Measurements from ENCODE around the gene AFAP1L1.
"Not testable (repeated sequence)": the region's sequence is repeated elsewhere in the genome, so short reads cannot be mapped to it uniquely, and the experiment has no call there.

AFAP1L1 gene

DNA sequence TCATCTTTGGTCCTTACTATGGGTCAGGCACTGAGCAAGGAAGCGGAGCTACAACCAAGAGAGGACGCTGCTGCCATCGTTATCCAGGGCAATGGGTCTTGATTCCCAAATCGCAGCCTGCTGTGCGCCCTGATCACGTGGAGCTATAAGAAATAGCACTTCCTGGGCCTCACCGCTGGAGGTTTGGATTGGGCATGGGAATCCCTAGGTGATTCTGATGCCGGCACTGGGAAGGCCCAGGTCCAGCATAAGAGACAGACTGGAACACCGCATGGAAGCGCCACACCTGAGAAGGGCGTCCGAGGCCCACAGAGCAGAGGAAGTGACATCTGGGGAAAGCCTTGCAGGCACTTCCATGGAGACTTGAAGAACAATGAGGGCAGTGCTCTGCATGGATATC is 104.4 kb downstream of the AFAP1L1 start:
- DNase-seq, result no peak

DNA sequence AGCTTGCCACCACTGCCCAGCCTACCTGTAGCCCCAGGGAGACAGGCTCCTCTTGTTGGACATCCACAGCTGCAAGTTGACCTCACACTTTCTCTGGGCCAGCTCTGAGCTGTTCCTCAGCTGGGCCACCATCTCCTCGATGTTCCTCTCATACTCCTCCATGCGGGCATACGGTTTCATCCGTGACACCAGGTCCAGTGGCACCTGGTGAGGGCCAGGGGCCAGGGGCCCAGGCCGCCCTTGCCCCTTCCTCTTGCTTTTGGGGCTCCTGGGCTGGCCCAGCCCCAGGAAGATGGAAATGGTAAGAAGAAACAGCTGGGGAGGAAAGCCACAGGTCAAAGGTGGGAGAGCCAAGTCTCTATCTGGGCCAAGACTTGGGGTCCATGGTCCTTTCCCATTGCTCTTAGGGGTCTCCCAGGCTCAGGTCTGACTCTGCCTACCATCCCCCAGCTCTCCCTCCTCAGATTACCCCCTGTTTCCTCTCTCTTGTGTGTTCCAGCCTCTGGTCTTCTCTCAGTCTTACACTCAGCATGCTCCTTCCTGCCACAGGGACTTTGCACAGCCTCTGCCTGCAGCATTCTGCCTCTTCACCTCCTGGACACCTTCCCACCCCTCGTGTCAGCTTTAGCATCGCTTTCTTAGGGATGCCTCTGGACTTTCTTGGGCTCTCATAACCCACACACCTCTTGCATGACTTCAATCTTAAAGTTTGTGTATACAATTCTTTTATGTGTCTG is 105.2 kb downstream of the AFAP1L1 start:
- no peak for DNase-seq

DNA sequence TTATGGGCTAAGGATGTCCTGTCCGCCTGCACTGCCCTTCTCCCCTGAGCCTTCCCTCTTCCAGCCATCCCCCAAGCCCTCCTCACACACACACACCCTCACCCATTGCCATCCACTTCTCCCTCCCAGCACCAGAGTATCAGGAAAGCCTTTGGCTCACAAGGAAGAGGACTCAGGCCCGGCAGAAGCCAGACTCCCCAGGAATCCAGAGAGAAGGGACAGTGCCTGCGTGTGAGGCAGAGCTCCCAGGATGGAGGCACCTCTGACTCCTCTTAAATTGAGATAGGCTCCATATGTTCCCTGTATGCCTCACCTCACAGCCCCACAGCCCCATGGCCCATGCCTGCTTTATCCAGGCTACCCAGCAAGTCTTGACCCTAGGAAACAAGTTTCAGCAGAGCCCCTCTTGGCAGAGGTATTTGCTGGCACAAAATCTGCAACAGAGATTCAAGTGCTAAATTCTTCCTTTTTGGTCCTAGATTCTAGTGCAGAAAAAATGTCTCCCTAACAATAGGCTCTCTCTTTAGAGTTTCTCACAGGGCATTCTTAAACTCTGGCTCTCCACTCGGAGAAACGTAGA is 106.7 kb downstream of the AFAP1L1 start:
- no peak for DNase-seq

DNA sequence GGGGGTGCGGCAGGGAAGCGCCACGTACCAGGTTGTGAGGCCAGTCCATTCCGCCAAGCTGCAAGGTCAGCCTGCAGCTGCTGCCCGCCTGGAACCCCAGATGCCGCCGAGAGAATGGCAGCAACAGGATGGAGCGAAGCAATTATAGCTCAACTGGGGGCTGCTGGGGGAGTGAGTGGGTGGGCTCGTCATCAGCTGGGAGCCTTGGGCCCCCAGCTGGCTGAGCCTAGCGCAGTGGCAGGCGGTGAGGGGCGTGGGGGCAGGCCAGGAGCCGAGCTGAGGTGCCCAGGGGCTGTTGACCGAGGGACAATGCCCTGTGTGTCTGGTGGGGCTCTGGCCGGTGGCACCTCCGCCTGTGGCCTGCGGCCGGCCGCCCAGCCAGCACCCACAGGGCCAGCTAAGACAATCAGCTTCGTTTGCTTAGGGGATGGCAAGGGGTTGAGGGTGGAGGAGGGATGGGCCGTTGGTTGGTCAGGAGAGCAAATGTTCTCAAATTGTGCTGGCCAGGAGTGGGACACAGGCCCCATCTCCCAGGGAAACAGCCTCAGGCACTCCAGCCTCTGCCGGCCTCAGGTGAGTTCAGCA is 107.6 kb downstream of the AFAP1L1 start, which contains the start of gene IL17B:
IL17B (minus strand) TSS at position 116 of the 585 bp plus-strand sequence; CDS start at position 49, 67 bp downstream.
- DNase-seq, result no peak

DNA sequence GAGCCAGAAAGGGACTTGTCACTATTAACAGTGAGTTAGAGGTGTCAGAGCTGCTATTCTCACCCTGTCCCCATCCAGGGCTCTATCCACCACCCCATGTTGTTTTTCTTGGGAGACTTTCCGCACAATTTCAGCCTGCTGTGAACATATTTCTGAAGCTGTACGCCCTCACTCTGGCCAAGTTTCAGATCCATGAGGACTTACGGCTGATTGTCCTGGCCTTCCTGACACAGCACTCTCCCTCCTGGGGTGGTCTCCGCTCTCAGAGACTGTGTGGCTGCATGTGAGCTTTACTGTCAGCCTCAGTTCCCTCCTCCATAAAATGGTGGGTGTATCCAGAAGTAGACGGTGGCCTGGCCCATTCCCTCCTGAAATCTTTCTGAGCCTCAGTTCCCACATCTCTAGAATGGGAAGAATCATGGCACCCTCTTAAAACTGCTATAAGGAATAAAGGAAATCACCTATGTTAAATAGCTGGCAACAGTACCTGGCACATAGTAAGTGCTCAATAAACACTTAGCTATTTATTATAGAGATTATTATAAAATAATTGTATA is 108.2 kb downstream of the AFAP1L1 start:
- DNase-seq, result no peak

DNA sequence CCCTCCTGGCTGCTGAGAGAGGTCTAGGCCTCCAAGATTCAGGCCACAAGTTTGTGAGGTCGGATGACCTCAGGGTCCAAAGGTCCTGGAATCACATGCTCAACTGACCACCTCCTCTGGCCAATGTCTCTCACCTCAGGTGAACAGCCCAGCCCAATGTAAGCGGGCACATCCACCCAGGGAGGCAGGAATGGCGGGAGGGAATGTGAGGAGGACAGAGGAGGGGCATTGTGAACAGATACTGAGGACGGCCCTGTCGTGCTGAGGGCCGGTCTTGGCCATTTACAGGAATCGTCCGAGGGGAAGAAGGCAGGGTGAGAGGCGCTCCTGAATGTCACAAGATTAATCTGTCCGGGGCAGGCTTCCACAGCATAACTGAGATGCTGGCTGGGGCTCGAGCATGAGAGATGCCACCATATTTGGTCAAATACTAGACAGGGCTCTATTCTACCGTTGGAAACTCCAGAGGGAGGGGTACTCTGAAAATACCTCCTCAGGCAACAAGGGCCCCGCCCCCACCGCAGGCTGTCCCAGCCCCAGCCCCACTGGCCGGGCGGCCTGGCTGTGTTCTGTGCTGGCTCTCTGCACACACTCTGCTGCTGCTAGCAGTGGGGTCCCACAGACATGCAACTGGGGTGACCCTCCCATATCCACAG is 108.9 kb downstream of the AFAP1L1 start:
- no peak for DNase-seq

DNA sequence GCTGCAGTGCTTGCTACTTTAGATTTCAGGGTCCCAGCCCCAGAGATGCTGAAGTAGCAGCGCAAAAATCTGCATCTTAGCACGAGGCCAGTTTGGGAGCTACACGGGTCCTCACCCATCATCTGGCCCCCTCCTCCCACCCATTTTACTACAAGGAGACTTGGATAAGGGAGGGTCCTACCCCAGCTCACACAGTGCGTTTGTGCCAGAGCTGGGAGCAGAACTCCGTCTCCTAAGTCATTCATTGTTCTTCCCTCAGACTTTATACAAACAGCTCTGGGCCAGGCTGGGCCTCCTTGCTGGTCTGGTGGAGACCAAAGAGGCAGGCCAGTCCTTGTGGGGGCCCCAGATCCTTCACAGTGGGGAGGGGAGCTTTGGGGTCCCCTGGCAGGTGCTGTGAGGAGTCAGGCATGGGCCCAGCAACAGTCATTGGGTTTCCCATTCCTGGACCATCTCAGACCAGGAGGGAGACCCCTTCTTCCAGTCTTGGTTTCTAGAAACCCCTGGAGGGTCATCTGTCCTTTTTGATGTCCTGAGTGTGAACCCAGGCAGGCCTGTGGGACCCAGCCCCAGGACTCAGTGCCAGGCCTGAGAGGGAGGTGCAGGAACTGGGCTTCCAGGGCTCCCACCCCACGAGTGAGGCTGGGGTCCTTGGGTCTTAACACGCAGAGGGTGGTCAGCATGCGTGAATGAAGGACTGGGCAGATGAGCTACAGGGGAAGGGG is 109.8 kb downstream of the AFAP1L1 start:
- no peak for DNase-seq

DNA sequence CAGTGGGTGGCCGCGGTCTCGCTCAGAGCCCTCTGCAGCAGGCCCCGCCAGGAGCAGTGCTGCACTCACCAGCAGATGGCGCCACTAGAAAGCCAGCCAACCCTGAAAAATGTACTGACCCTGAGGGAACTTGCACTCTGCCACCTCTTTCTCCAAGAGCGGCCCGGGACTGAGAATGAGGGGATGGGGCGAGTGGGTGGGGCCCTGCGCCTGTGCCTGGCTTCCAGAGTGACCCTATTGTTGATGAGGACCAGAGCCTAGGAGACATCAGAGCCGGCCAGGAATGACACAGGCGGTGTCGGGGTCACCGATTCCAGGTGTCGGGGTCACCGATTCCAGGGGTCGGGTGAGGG is 110.3 kb downstream of the AFAP1L1 start:
- peak; percentile 76 for DNase-seq

DNA sequence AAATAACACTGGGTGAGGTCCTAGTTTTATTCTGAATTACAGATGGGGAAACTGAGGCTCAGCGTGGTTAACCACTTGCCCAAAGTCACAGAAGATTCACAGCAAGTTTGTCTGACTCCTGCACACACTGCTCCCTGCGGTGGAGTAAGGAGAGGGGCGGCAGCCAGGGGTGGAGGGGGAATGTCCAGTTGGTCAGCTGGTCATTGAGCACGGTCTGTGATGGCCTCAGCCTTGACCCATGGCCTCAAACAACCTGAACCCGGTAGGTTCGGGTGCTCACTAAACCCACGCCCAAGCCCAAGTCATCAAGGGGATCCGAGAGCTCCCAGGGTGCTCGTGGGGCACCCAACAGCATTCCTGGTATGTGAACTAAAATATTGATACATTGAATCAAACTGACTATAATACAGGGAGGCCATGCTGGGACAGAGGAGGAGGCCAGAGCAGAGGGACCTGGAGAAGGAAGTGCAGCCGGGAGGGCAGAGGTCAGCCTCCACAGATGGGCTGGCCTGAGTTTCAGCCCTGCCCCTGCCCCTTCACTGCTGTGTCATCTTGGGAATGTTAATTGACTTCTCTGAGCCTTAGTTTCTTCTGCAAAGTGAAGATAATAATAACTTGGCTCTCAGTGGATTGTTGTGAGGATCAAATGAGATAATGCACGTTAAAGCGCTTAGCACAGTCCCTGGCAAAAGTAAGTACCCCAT is 111.0 kb downstream of the AFAP1L1 start:
- no peak for DNase-seq

DNA sequence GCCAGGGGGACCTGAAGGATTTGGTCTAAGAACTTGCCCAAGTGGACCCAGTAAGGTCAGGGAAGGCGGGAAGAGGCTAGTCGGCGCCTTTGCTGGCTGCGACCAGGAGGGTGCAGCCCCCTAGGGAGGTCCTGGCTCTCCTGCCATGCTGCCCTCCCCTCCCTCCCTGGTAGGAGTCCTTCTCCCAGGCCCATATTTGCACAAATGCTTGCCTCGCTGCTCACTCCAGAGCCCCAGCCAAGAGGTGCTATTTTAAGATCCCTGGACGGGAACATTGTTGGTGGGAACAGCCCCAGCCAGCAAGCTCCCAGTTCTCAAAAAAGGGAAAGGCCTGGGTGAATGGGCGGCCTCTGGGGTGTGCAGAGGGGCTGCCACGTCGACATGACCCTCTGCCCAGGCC is 111.7 kb downstream of the AFAP1L1 start:
- DNase-seq, result no peak

DNA sequence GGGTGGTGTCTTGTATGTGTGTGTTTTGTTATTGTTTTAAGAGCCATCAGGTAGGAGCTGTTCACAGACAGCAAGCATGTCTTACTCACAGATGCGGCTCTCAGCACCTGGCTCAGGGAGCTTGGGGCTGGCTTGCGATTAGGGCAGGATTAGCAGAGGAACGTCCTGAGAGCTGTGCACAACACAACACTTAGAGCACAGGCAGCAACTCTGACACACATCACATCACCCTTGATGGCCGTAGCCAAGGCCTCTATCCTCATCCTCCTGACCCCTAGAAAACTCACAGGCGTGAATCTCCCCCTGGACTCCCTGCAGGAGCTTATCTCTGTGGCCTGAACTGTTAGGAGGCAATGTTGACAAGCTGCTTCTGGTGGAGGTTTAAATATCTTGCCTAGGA is 114.5 kb downstream of the AFAP1L1 start:
- DNase-seq, result no peak

DNA sequence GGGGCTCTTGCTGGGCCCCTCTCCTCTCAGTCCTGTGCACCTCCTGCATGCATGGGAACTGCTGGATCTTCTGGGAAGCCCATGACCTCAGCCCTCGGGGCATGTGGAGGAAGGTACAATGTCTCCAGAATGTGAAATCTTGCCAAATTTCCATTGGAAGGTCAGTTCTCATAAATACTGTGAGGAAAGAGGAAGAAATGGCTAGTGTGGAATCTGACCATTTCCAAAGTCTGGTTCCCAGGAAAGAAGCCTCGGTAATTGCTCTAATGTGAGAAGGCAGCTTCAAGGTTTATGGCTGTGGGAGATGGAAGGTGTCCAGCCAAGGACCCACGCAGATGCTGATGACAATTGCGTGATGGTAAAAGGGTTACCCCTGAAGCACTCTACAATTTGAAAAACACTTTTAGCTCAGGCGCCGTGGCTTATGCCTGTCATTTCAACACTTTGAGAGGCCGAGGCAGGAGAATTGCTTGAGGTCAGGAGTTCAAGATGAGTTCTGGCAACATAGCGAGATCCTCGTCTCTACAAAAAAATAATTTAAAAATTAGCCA is 115.5 kb downstream of the AFAP1L1 start:
- no peak for DNase-seq

DNA sequence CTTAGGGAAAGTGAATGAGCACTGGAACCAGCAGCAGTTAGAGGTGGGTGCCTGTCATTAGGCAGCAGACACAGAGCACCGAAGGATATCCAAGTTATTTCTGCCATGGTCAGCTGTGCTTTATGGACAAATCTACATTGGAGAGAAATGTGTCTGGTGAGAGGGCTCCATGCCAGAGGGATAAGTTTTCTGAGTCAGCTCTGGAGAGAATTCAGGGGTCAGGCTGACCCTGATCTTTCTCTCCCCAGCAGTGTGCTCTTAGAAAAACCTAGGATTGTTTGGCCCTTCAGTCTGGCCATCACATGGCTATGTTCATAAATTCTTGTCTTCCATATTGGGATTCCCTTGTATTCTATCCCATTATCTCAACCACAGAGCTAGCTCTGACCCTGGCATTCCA is 116.3 kb downstream of the AFAP1L1 start:
- no peak for DNase-seq

DNA sequence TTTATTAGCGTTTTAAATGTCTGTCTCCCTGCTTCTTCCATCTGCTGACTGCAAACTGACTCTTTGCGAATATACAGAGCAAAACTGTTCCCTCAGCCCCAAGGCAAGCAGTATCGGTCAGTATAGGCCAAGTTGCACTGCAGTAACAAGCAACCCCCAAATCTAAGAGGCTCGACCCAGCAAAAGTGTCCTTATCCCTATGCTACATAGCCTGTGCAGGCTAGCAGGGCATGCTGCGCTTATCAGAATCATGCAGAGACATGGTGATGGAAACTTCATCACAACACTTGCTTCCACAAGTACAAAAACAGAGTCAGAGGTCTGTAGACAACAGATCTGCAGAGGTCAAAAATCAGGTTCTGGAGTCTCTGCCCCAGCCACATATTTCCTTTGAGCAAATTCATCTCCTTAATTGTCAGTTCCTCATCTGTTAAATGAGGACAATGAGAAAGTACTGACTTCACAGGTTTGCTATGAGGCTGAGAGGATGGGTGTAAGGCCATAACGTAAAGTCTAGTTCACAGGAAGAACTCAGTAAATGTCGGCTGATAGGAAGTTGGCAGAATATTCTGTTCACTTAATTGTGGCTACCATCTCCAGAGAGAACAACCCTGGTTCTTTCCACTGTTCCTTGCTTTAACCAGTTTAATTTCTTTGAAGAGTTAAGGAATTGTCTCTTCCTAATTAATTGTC is 117.0 kb downstream of the AFAP1L1 start:
- DNase-seq, result no peak

DNA sequence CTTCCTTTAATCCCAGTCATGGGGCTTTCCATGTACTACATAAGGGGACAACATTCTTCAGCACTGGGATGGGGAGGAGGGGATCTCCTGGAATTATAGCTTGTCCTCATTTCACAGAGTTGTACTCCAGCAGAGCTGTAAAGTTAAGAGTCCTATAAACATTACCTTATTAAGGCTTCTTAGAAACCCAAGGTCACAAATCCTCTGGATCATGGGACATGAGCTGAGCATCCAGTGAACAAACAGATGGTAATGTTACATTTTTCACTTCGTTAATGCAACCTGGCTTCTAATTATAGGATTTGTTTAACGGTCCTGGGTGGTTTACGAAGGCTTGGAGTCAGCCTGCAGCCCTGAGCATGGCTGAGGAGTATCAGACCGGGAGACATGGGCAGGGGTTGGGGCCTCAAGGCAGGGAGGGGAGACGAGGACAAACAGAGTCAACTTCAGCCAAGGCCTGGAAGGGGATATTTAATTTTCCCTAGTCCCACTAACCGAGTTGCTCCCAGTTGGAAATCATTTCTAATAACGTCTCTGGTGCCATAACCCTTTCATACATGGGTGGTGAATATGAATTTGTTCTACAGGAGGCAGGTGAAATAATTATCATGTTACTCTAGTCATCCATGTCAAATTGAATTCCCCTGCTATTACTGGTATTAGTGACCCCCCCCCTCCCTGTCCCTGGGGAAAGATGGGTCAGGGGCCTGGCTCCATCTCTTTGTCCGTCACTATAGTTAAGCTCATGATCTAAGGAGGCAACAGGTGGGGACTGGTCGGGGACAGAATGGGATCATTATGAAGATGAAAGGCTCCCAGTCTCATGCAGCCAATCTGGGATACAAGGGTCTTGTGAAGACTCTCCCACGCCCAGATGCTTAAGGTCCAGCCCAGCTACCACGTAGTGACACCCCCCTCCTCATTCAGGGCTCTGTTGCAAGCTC is 118.2 kb downstream of the AFAP1L1 start:
- no peak for DNase-seq

DNA sequence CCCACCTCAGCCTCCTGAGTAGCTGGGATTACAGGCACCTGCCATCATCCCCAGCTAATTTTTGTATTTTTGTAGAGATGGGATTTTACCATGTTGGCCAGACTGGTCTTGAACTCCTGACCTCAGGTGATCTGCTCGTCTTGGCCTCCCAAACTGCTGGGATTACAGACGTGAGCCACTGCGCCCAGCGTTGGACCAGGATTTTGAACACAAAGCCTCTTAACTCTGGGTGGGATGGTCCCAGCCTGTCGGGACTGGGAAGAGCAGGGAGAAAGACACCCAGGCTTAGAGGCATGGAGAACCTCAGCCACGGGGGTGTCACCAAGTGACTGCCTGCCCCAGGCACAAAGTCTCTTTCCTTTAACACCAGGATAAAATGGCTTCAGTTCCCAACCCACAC is 119.4 kb downstream of the AFAP1L1 start:
- not testable (repeated sequence) for DNase-seq

All from stimulated activated CD4-positive, alpha-beta T cell treated with anti-CD3 and anti-CD28 coated beads, Interleukin-12 subunit alpha, Interleukin-12 subunit beta, amount 100 ng/mL, for 4 hours (primary cell).